ENCODE results near the gene GUCA1C.
A peak's percentile ranks its signal among the peaks of the same experiment; 100 is the strongest.

The GUCA1C gene

DNA sequence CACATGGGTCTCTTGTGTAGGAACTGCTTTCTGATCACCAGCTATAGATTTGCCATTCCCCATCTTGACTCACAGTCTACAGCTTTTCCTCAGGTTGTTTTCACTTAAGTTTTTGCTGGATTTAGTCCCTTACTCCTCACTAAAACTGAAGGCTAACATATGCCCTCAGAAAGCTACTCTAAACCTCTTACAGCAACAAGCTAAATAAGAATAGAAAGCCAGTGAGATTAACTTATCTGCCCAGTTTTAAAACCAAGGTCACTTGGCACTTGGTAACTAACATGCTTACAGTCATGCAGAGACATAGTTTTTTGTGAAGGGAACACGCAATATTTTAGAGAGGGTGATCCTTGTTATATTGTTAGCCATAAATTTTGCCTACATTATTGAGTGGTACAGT lies at the start of gene GUCA1C:
GUCA1C (minus strand) TSS at position 180 of the 400 bp plus-strand sequence; CDS start at position 63, 117 bp downstream.
- DNase-seq: no peak

GRCh38 chr3:108998436-108998835 lies 44.8 kb upstream of the GUCA1C start:
- no peak for DNase-seq

DNA sequence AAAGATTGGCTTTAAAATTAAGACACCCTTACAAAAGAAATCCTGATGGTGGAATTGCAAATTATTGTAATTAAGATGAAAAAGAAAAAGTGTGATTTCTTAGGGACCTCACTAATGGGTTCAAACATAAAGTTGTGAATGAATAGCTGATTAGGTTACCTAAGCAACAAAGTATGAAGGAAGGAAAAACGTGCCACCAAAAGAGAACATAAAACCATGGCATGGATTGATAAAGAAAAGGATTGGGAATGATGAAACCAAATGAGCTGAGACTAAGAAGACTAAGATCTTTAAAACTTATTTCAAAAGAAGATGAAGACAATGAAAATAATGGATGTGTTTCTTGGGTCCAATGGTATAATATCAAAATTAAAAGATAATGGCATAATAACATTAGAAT lies 32.2 kb upstream of the GUCA1C start:
- no peak for DNase-seq

- DNase-seq: no peak
Measured at GRCh38 chr3:108983051-108983450, 29.4 kb upstream of the GUCA1C start.

GRCh38 chr3:108976058-108976457 lies 22.4 kb upstream of the GUCA1C start:
- no peak for DNase-seq

- no peak for DNase-seq
Measured at GRCh38 chr3:108973019-108973418, 19.3 kb upstream of the GUCA1C start.

DNA sequence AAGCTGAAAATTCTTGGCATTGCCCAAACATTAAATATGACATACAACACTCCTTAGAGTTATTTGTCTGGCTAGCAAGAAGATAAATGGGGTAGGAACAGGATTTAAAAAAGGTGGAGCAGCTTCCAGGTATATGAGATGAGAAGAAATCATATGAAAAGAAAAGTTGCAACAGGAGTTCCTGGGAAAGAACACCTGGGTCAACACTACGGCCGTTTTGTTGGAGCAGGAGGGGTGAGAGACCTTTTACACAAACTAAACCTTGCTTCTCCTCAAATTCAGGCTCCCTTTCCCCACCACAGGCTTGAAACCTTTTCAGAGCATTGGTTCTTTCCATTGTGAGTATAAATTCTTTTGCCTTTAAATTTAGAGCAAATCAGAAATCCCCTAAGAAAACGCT lies 18.8 kb upstream of the GUCA1C start:
- no peak for DNase-seq

DNA sequence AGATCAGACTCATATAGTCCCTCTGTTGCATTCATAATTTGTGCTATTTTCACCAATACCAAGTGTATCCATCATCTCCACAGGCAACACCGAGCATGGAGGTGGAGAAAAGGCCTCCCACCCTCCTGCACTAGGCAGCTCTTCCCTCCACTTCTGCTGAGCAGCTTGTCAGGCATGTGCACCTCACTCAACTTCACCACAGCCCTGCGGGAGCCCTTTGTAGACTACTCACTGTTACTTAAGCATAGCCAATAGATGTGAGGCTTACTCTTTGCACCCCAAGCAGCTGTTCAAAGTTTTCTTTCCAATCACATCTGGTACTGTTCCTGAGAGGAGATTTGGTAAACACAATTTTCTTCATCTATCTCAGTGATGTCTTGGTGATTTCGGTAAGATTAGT lies 16.9 kb upstream of the GUCA1C start:
- no peak for DNase-seq

- no peak for DNase-seq
Measured at GRCh38 chr3:108966773-108967172, 13.1 kb upstream of the GUCA1C start.

- no peak for DNase-seq
Measured at GRCh38 chr3:108959017-108959416, 5.3 kb upstream of the GUCA1C start.

GRCh38 chr3:108953210-108953609 lies 469 bp downstream of the GUCA1C start:
- no peak for DNase-seq

GRCh38 chr3:108951820-108952501 lies 1.7 kb downstream of the GUCA1C start:
- no peak for DNase-seq

DNA sequence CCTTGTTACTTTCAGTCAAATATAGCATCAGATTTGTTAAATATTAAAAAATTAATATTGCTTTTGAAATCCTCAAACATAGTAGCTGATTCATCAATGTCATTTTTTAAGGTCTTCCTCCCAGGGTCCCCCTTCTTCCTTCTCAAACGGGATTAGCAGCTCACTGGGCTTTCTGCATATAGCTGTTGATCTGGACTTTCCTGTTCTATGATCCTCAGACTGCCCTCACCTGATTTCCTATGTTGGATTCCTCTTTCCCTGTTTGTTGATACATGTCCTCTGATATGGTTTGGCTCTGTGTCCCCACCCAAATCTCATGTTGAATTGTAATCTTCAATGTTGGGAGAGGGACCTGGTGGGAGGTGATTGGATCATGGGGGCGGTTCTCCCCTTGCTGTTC lies 5.8 kb downstream of the GUCA1C start:
- DNase-seq: no peak

GRCh38 chr3:108946292-108947285 lies 7.1 kb downstream of the GUCA1C start:
- DNase-seq: no peak

GRCh38 chr3:108940568-108941263 lies 13.0 kb downstream of the GUCA1C start:
- DNase-seq: no peak

- DNase-seq: no peak
Measured at GRCh38 chr3:108940166-108940565, 13.5 kb downstream of the GUCA1C start.

DNA sequence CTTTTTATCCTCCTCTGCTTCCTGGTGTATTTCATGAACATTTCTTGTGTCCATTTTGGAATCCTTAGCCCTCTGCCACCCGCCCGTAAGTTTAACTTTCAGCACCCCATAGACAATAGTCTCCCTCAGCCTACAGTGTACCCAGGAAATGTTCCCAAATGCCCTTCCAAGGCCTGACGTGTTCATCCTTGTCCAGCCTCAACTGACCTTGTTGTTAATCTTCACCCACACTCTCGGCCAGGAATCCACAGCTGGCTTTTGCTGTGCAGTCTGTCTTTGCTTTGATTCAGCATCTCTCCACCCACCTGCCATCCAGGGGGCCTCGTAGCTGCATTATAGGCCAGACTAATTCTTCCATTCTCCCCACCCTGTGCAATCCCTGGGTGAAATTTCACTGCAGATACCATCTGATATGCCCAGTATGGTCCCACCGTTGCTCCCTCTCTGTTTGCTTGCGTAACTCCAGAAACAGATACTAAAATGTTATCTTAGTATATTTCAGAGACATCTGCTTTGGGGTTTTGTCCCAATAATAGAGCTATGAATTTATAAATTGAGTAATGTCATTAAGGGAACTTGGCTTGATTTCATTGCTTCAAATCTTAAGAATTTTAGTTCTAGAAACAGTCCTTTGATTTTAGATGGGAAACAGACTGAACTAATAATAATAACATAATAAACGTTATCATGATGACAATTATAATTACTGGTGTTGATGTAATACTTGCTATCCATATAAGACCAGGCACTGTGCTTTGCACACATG lies 16.6 kb downstream of the GUCA1C start:
- no peak for DNase-seq

GRCh38 chr3:108931035-108931434 lies 22.6 kb downstream of the GUCA1C start:
- no peak for DNase-seq

DNA sequence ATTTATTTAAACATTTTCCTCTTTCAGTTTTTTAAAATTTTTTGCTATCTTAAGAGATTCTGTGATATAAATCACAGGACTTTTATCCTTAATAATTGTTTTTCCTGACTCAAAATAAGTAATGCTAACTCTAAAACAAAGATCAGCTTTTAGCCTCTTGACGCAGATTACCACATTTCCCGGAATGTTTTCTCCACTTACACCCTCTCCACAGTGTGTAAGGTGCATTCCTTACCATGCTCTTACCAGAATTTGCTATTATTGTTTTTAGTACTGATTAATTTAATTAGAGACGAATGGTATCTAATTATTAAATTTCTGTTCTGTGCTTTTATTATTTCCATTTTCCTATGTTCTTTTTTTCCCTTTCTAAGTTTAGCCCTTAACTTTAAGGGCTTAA lies 34.8 kb downstream of the GUCA1C start:
- no peak for DNase-seq

- peak; percentile 69 for DNase-seq
Measured at GRCh38 chr3:108914774-108915641, 38.7 kb downstream of the GUCA1C start.

GRCh38 chr3:108909799-108910198 lies 43.9 kb downstream of the GUCA1C start:
- DNase-seq: no peak

GRCh38 chr3:108907194-108907593 lies 46.5 kb downstream of the GUCA1C start:
- no peak for DNase-seq
